ENCODE results near the gene FN1.

DNA sequence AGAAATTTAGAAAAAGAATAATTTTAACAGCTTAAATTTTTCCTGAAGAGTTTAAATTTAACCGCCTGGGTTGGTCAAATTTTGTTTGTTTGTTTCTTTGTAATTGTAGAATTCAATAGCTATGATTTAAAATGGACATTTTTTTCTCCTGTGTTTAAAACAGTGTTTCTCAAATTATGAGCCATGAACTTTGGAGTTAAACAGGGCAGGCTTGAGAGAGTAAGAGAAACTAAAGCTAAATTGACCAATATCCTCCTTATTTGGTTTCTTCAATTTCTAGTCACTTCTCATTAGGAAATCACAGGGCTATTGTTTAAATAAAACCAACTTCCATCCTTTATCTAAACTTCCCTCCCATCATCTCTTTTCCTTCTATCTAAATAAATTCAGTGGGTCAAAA, 21.9 kb downstream of the FN1 start:
- TF ChIP-seq, protein P1, sequence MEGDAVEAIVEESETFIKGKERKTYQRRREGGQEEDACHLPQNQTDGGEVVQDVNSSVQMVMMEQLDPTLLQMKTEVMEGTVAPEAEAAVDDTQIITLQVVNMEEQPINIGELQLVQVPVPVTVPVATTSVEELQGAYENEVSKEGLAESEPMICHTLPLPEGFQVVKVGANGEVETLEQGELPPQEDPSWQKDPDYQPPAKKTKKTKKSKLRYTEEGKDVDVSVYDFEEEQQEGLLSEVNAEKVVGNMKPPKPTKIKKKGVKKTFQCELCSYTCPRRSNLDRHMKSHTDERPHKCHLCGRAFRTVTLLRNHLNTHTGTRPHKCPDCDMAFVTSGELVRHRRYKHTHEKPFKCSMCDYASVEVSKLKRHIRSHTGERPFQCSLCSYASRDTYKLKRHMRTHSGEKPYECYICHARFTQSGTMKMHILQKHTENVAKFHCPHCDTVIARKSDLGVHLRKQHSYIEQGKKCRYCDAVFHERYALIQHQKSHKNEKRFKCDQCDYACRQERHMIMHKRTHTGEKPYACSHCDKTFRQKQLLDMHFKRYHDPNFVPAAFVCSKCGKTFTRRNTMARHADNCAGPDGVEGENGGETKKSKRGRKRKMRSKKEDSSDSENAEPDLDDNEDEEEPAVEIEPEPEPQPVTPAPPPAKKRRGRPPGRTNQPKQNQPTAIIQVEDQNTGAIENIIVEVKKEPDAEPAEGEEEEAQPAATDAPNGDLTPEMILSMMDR (IDR thresholded peaks at IDR 0.05), result no peak
- TF ChIP-seq POLR2A (IDR thresholded peaks at IDR 0.05) (no peak), POLR2AphosphoS5 (IDR thresholded peaks at IDR 0.05) (no peak)

All from breast epithelium (tissue), 3 donors.